Fibroblast of the aortic adventitia (primary cell): ENCODE data around the gene GPC4. TPM values are rescaled to one million over a fixed set of nuclear protein-coding genes. Genes with fewer than 3 reads are reported as not detected.
A peak's percentile ranks its signal among the peaks of the same experiment; 100 is the strongest.

ENCODE experiments used
- DNase-seq: peaks from one replicate; pipeline ENCODE4 v3.0.0-alpha.2; 2010; ENCODE audit warnings: low read depth
- H3K4me3 ChIP-seq: 2 replicates; pipeline ENCODE4 v1.5.1; 2011; ENCODE audit warnings: low read depth, mild to moderate bottlenecking, control low read depth, low read length, moderate library complexity
- total RNA-seq: library from RNA; depleted of rRNA; stranded (reverse); fragments of >200 nt; gene quantifications from 2 replicates; pipeline ENCODE4 v1.2.3, GENCODE V29; 2012; ENCODE audit warnings: low replicate concordance
- TF ChIP-seq, protein P1 (sequence below): IDR thresholded peaks from 2 replicates; pipeline ENCODE4 v1.5.1; 2011; ENCODE audit warnings: mild to moderate bottlenecking, low read length, control low read depth, inconsistent platforms; ENCODE audit not compliant: insufficient read depth

GPC4 gene
- total RNA-seq, 1 donor = 0.54 TPM

DNA sequence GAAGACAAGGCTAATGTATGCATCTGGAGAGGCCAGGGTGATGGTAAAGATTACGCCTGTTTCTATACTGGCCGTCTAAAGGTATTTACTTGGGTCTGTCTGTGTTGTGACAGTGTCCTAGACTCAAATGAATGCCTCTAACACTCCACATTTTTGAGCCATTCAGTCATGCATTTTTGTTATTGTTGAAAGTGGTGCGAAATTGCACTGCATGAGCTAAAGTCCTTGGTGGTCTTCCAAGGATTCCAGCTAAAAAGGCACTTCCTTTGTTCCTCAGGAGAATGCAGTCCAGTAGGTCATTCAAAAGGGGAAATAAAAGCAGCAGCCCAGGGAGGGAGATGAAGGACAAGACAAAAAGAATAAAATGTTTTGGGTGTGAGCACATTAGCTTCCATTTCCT lies 3.0 kb downstream of the GPC4 start:
- DNase-seq = peak; percentile 54
- H3K4me3 ChIP-seq = no peak overlapping the region
- TF ChIP-seq, protein P1, sequence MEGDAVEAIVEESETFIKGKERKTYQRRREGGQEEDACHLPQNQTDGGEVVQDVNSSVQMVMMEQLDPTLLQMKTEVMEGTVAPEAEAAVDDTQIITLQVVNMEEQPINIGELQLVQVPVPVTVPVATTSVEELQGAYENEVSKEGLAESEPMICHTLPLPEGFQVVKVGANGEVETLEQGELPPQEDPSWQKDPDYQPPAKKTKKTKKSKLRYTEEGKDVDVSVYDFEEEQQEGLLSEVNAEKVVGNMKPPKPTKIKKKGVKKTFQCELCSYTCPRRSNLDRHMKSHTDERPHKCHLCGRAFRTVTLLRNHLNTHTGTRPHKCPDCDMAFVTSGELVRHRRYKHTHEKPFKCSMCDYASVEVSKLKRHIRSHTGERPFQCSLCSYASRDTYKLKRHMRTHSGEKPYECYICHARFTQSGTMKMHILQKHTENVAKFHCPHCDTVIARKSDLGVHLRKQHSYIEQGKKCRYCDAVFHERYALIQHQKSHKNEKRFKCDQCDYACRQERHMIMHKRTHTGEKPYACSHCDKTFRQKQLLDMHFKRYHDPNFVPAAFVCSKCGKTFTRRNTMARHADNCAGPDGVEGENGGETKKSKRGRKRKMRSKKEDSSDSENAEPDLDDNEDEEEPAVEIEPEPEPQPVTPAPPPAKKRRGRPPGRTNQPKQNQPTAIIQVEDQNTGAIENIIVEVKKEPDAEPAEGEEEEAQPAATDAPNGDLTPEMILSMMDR = no peak

- TF ChIP-seq, protein P1 = no peak
- no peak for DNase-seq
- H3K4me3 ChIP-seq = no peak overlapping the region
These were observed 4.7 kb downstream of the GPC4 start for GRCh38 chrX:133410550-133410949.

DNA sequence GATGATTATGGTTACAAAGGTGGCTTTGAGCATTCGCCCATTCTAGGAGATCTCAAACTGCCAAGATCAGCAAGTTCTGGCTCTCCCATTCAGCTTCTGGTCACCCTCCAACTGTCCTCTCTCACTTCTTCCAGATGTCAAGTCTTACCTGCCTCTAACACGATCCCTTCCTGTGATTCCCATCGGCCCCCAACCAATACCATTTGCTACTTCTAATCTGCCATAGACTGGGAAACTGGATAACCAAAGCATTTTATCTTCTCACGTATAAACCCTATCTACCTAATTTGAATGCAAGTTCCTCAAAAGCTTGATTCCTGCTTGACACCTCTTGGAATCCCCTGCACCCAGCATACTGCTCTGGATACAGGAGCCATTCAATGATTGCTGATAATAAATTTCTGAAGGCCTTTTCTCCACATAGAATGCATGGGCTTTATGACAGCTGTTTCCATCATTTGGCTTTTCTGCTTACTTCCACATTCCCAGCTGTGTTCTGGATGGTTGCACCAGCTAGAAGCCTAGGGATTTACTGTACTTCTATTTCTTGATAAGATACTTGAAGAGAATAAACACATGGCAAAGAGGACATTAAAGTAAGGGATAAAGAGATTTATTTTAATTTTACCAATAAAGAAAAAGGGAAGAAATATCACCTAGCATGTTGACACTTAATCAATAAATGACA lies 9.6 kb downstream of the GPC4 start:
- H3K4me3 ChIP-seq = no peak overlapping the region
- TF ChIP-seq, protein P1 = no peak
- DNase-seq = no peak

GRCh38 chrX:133403984-133404383 lies 11.3 kb downstream of the GPC4 start:
- TF ChIP-seq, protein P1 = no peak
- DNase-seq = no peak
- H3K4me3 ChIP-seq = no peak overlapping the region

GRCh38 chrX:133402830-133403625 lies 12.3 kb downstream of the GPC4 start:
- no peak overlapping the region for H3K4me3 ChIP-seq
- TF ChIP-seq, protein P1 = no peak
- DNase-seq = no peak

DNA sequence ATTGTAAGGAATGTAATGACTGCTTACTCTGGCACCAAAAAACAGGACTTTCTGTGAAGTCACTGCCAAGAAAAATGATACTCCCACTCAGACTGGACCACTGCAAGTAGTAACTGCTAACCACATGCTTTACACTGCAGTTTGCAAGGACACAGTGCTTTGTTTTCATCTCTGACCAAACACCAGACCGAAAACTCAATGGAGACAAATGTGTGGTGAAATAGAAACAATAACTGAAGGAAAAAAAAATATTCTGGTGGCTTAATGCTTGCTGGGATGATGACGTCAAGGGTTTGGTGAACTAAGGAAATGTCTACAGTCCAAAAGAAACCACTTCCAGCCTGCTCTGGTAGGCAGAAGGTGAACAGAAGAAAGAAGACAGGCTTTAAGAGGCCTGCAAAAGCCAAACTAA lies 13.2 kb downstream of the GPC4 start:
- TF ChIP-seq, protein P1 = no peak
- H3K4me3 ChIP-seq = no peak overlapping the region
- DNase-seq = peak; percentile 49
